Liver (tissue), 9 donors: ENCODE results near the gene CYB561D2. TPM values are rescaled to one million over a fixed set of nuclear protein-coding genes. Genes with fewer than 3 reads are reported as not detected.

Source experiments
- DNase-seq: peaks from one replicate; pipeline ENCODE4 v3.0.0-alpha.2; 2017; ENCODE audit warnings: low spot score
- H3K27ac ChIP-seq, 2 donors: one replicate each; pipeline ENCODE4 v1.7.0; 2013; ENCODE audit warnings: inconsistent platforms in 2 of 2, low read length in 2 of 2, control low read depth in 1 of 2, low read depth in 1 of 2, mild to moderate bottlenecking in 1 of 2
- H3K27me3 ChIP-seq, 4 donors: one replicate each; pipeline versions ENCODE4 v1.6.1 to v1.7.0; 2013; ENCODE audit warnings: low read length in 3 of 4, inconsistent platforms in 1 of 4, mild to moderate bottlenecking in 1 of 4, moderate library complexity in 1 of 4; ENCODE audit not compliant: control insufficient read depth in 4 of 4, insufficient read depth in 4 of 4
- H3K36me3 ChIP-seq, 4 donors: one replicate each; pipeline versions ENCODE4 v1.6.1 to v1.7.0; 2013; ENCODE audit warnings: low read length in 3 of 4, mild to moderate bottlenecking in 3 of 4, low read depth in 1 of 4, moderate library complexity in 1 of 4; ENCODE audit not compliant: control insufficient read depth in 4 of 4, insufficient read depth in 3 of 4
- H3K4me1 ChIP-seq, 4 donors: one replicate each; pipeline versions ENCODE4 v1.6.1 to v1.7.0; 2013; ENCODE audit warnings: low read length in 3 of 4, mild to moderate bottlenecking in 3 of 4, moderate library complexity in 1 of 4; ENCODE audit not compliant: control insufficient read depth in 4 of 4, insufficient read depth in 4 of 4
- H3K4me3 ChIP-seq, 3 donors: one replicate each; pipeline versions ENCODE4 v1.6.1 to v1.7.0; 2013; ENCODE audit warnings: low read length in 3 of 3, control low read depth in 1 of 3, low read depth in 1 of 3, mild to moderate bottlenecking in 1 of 3
- H3K9ac ChIP-seq, 2 donors: one replicate each; pipeline ENCODE4 v1.7.0; 2013; ENCODE audit warnings: low read length in 2 of 2, mild to moderate bottlenecking in 2 of 2, moderate library complexity in 2 of 2, control low read depth in 1 of 2, low read depth in 1 of 2
- H3K9me3 ChIP-seq, 4 donors: one replicate each; pipeline versions ENCODE4 v1.6.1 to v1.7.0; 2013; ENCODE audit warnings: low read length in 3 of 4; ENCODE audit not compliant: control insufficient read depth in 4 of 4
- EGR1 ChIP-seq, 2 donors: IDR thresholded peaks; 2 replicates each; pipeline ENCODE4 v1.6.1; 2016 to 2018; ENCODE audit warnings: antibody characterized with exemption in 2 of 2, low read depth in 2 of 2
- FOXA2 ChIP-seq: IDR thresholded peaks from 2 replicates; pipeline ENCODE4 v1.6.1; 2016; ENCODE audit warnings: antibody characterized with exemption
- GABPA ChIP-seq, 2 donors: IDR thresholded peaks in 1 of 2; conservative IDR thresholded peaks in 1 of 2; 2 replicates each; pipeline ENCODE4 v1.6.1; 2016; ENCODE audit warnings: antibody characterized with exemption in 2 of 2, mild to moderate bottlenecking in 1 of 2, moderate library complexity in 1 of 2
- HNF4A ChIP-seq, 2 donors: conservative IDR thresholded peaks; 2 replicates each; pipeline ENCODE4 v1.6.1; 2016; ENCODE audit warnings: antibody characterized with exemption in 2 of 2, mild to moderate bottlenecking in 2 of 2
- HNF4G ChIP-seq: IDR thresholded peaks from 2 replicates; pipeline ENCODE4 v1.6.1; 2016; ENCODE audit warnings: antibody characterized with exemption
- JUND ChIP-seq, 2 donors: IDR thresholded peaks; 2 replicates each; pipeline ENCODE4 v1.6.1; 2016; ENCODE audit warnings: antibody characterized with exemption in 2 of 2
- NR2F2 ChIP-seq: IDR thresholded peaks from 2 replicates; pipeline ENCODE4 v1.6.1; 2016; ENCODE audit warnings: antibody characterized with exemption
- RAD21 ChIP-seq, 2 donors: IDR thresholded peaks; 2 replicates each; pipeline ENCODE4 v1.6.1; 2016; ENCODE audit warnings: antibody characterized with exemption in 2 of 2, mild to moderate bottlenecking in 2 of 2
- RXRA ChIP-seq, 2 donors: IDR thresholded peaks; 2 replicates each; pipeline ENCODE4 v1.6.1; 2017 to 2018; ENCODE audit warnings: antibody characterized with exemption in 2 of 2, mild to moderate bottlenecking in 1 of 2
- YY1 ChIP-seq: IDR thresholded peaks from 2 replicates; pipeline ENCODE4 v1.6.1; 2016; ENCODE audit warnings: antibody characterized with exemption, mild to moderate bottlenecking
- WGBS: extraction: QIAGEN DNeasy Blood & Tissue Kit; methylation state at CpG from one replicate; pipeline ENCODE4 v1.1.7; 2013; 5-methylcytosine and 5-hydroxymethylcytosine counted together
- polyA plus RNA-seq, 2 donors: library from polyadenylated mRNA; stranded (reverse) in 1 of 2; unstranded in 1 of 2; fragments of 200-250 nt in 1 of 2; fragments of >200 nt in 1 of 2; fragmentation: Nextera tagmentation in 1 of 2; extraction: Ambion mirVana in 1 of 2; gene quantifications; one replicate each; pipeline versions ENCODE4 v1.2.1 to v1.2.3, GENCODE V29; 2013 to 2015
- total RNA-seq, 2 donors: library from RNA; depleted of rRNA; stranded (reverse); fragments of >200 nt; gene quantifications; one replicate each; pipeline ENCODE4 v1.2.3, GENCODE V29; 2014
- TF ChIP-seq, protein P1 (sequence below): IDR thresholded peaks from 2 replicates; pipeline ENCODE4 v1.6.1; 2016; ENCODE audit warnings: antibody characterized with exemption
- TF ChIP-seq, protein P2 (sequence below): IDR thresholded peaks from 2 replicates; pipeline ENCODE4 v1.6.1; 2016; ENCODE audit warnings: antibody characterized with exemption
- TF ChIP-seq, protein P3 (sequence below): IDR thresholded peaks from 2 replicates; pipeline ENCODE4 v1.6.1; 2016; ENCODE audit warnings: antibody characterized with exemption
- TF ChIP-seq, protein P4 (sequence below): fragments of 150-350 bp; IDR thresholded peaks from 2 replicates; pipeline ENCODE4 v1.5.1; 2017; ENCODE audit warnings: improper control_type of control experiment, low read depth, low read length; ENCODE audit not compliant: missing input control
- donor health status: healthy.
- donor health status: healthy.
- donor health status: healthy.
- donor health status: healthy.
- donor health status: healthy.

Gene CYB561D2
- total and polyA plus RNA-seq, 4 donors = 12.3 to 28.2 (median 22.1) TPM

- 74% methylated on average over 5 of the region's 5 CpGs for WGBS
Observed at GRCh38 chr3:50338965-50339364, 11.7 kb upstream of the CYB561D2 start.

DNA sequence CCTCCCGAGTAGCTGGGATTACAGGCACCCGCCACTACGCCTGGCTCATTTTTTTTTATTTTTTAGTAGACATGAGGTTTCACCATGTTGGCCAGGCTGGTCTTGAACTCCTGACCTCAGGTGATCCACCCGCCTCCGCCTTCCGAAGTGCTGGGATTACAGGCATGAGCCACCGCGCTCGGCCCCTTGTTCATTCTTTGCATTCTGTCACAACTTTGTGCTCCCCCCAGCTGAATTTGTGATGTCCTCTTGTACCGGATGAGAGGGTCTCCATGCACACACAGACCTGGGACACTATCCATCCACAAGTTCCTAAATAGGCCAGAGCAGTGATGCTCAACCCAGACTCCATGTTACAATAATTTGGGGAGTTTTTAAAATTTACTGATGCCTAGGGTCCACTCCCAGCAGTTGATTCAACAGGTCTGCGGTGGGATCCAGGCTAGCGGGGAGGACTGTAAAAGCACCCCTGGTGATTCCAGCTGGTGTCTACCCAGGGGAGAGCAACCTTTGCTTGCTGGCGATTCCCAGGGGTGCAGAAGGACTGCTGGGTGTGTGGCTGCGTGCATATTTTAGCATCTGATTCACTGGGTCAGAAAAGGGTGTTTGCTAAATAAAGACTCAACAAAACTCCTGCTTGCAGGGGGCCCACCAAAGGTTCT lies 11.0 kb upstream of the CYB561D2 start:
- no peak for DNase-seq
- peak overlapping the region in 1 of 2 donors; percentile 62 for H3K9ac ChIP-seq
- H3K36me3 ChIP-seq = no peaks in the 10 kb centered on the region
- no peaks in the 10 kb centered on the region for H3K9me3 ChIP-seq
- no peaks in the 10 kb centered on the region for H3K27me3 ChIP-seq
- 78% methylated on average over 14 of the region's 14 CpGs for WGBS
- peaks cover 6 to 34% (median 16%) of the 10 kb centered on the region in 4 donors for H3K4me1 ChIP-seq
- TF ChIP-seq, protein P1, sequence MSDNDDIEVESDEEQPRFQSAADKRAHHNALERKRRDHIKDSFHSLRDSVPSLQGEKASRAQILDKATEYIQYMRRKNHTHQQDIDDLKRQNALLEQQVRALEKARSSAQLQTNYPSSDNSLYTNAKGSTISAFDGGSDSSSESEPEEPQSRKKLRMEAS = no peak
- no peak for TF ChIP-seq NR2F2
- TF ChIP-seq YY1 = no peak
- TF ChIP-seq, protein P2, sequence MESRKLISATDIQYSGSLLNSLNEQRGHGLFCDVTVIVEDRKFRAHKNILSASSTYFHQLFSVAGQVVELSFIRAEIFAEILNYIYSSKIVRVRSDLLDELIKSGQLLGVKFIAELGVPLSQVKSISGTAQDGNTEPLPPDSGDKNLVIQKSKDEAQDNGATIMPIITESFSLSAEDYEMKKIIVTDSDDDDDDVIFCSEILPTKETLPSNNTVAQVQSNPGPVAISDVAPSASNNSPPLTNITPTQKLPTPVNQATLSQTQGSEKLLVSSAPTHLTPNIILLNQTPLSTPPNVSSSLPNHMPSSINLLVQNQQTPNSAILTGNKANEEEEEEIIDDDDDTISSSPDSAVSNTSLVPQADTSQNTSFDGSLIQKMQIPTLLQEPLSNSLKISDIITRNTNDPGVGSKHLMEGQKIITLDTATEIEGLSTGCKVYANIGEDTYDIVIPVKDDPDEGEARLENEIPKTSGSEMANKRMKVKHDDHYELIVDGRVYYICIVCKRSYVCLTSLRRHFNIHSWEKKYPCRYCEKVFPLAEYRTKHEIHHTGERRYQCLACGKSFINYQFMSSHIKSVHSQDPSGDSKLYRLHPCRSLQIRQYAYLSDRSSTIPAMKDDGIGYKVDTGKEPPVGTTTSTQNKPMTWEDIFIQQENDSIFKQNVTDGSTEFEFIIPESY = no peak
- no peak for TF ChIP-seq RAD21 (IDR thresholded peaks at IDR 0.05)
- TF ChIP-seq EGR1 (IDR thresholded peaks at IDR 0.05; ENCODE audit: low read depth in 2 of 2) = no peak
- no peak for TF ChIP-seq HNF4A (conservative IDR thresholded peaks at IDR 0.05)
- no peak for TF ChIP-seq GABPA (IDR thresholded peaks at IDR 0.05 in 1 of 2, conservative IDR thresholded peaks at IDR 0.05 in 1 of 2)
- TF ChIP-seq, protein P3, sequence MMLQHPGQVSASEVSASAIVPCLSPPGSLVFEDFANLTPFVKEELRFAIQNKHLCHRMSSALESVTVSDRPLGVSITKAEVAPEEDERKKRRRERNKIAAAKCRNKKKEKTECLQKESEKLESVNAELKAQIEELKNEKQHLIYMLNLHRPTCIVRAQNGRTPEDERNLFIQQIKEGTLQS = no peak
- TF ChIP-seq FOXA2 = no peak
- TF ChIP-seq, protein P4, sequence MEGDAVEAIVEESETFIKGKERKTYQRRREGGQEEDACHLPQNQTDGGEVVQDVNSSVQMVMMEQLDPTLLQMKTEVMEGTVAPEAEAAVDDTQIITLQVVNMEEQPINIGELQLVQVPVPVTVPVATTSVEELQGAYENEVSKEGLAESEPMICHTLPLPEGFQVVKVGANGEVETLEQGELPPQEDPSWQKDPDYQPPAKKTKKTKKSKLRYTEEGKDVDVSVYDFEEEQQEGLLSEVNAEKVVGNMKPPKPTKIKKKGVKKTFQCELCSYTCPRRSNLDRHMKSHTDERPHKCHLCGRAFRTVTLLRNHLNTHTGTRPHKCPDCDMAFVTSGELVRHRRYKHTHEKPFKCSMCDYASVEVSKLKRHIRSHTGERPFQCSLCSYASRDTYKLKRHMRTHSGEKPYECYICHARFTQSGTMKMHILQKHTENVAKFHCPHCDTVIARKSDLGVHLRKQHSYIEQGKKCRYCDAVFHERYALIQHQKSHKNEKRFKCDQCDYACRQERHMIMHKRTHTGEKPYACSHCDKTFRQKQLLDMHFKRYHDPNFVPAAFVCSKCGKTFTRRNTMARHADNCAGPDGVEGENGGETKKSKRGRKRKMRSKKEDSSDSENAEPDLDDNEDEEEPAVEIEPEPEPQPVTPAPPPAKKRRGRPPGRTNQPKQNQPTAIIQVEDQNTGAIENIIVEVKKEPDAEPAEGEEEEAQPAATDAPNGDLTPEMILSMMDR = no peak
- H3K4me3 ChIP-seq = peak overlapping the region in 1 of 3 donors; percentile 42
- peak overlapping the region; percentile 34 to 99 for H3K27ac ChIP-seq

More at GRCh38 chr3:50338965-50339364, 11.7 kb upstream of the CYB561D2 start:
- peak overlapping the region in 1 of 3 donors; percentile 12 for H3K4me3 ChIP-seq
- peaks cover 6 to 40% (median 20%) of the 10 kb centered on the region in 4 donors for H3K4me1 ChIP-seq
- H3K36me3 ChIP-seq = no peaks in the 10 kb centered on the region
- H3K27me3 ChIP-seq = no peaks in the 10 kb centered on the region
- H3K9ac ChIP-seq = peak overlapping the region in 1 of 2 donors; percentile 52
- H3K9me3 ChIP-seq = no peaks in the 10 kb centered on the region
- no peak for DNase-seq
- TF ChIP-seq, protein P3 = no peak
- TF ChIP-seq FOXA2 = no peak
- no peak for TF ChIP-seq JUND (IDR thresholded peaks at IDR 0.05)
- TF ChIP-seq RXRA (IDR thresholded peaks at IDR 0.05) = no peak
- TF ChIP-seq GABPA (IDR thresholded peaks at IDR 0.05 in 1 of 2, conservative IDR thresholded peaks at IDR 0.05 in 1 of 2) = no peak
- no peak for TF ChIP-seq HNF4G
- H3K27ac ChIP-seq = peak overlapping the region; percentile 92 to 99
